ENCODE results near the gene ASCC1.

ASCC1 gene

GRCh38 chr10:72059843-72060822 is 155.9 kb downstream of the ASCC1 start:
- Histone ChIP-seq H4K20me1 (ENCODE audit: insufficient read depth, low read length) (no peaks in the 10 kb centered on the region), H2AFZ (ENCODE audit: low read length) (no peak overlapping the region), H3K9ac (ENCODE audit: low read length) (no peak overlapping the region), H3K36me3 (replicated peaks; ENCODE audit: insufficient read depth, low read length) (no peaks in the 10 kb centered on the region), H3K79me2 (ENCODE audit: low read length) (no peaks in the 10 kb centered on the region), H3K4me1 (ENCODE audit: low read length) (no peaks in the 10 kb centered on the region), H3K4me3 (ENCODE audit: low read length) (no peak overlapping the region), H3K27me3 (replicated peaks; ENCODE audit: insufficient read depth, low read length) (no peaks in the 10 kb centered on the region), H3K27ac (ENCODE audit: low read length) (no peak overlapping the region), H3K9me2 (replicated peaks; ENCODE audit: insufficient read depth, low read length) (no peaks in the 10 kb centered on the region), H3K9me3 (replicated peaks; ENCODE audit: insufficient read depth, low read length) (no peaks in the 10 kb centered on the region), H3K4me2 (ENCODE audit: low read depth, low read length) (no peak overlapping the region), H3F3A (ENCODE audit: insufficient read depth, low read length) (no peaks in the 10 kb centered on the region)
- TF ChIP-seq CTCF (IDR thresholded peaks at IDR 0.05; ENCODE audit: low read length) (no peak), EZH2 (optimal IDR thresholded peaks at IDR 0.05; ENCODE audit: low read depth, low read length) (no peak), EZH2phosphoT487 (IDR thresholded peaks at IDR 0.05; ENCODE audit: low read length) (no peak)
- no peak for DNase-seq

GRCh38 chr10:72058989-72059842 is 156.9 kb downstream of the ASCC1 start:
- no peaks in the 10 kb centered on the region for H3F3A ChIP-seq (ENCODE audit: insufficient read depth, low read length)
- no peaks in the 10 kb centered on the region for H4K20me1 ChIP-seq (ENCODE audit: insufficient read depth, low read length)
- H3K36me3 ChIP-seq (replicated peaks; ENCODE audit: insufficient read depth, low read length), result no peaks in the 10 kb centered on the region
- no peaks in the 10 kb centered on the region for H3K27me3 ChIP-seq (replicated peaks; ENCODE audit: insufficient read depth, low read length)
- no peaks in the 10 kb centered on the region for H3K9me2 ChIP-seq (replicated peaks; ENCODE audit: insufficient read depth, low read length)
- DNase-seq, result no peak
- H3K79me2 ChIP-seq (ENCODE audit: low read length), result no peaks in the 10 kb centered on the region
- H3K9ac ChIP-seq (ENCODE audit: low read length), result no peak overlapping the region
- H3K9me3 ChIP-seq (replicated peaks; ENCODE audit: insufficient read depth, low read length), result no peaks in the 10 kb centered on the region
- H2AFZ ChIP-seq (ENCODE audit: low read length), result no peak overlapping the region
- H3K4me3 ChIP-seq (ENCODE audit: low read length), result no peak overlapping the region
- TF ChIP-seq EZH2phosphoT487 (IDR thresholded peaks at IDR 0.05; ENCODE audit: low read length) (no peak), CTCF (IDR thresholded peaks at IDR 0.05; ENCODE audit: low read length) (no peak), EZH2 (optimal IDR thresholded peaks at IDR 0.05; ENCODE audit: low read depth, low read length) (no peak)
- no peak overlapping the region for H3K4me2 ChIP-seq (ENCODE audit: low read depth, low read length)
- no peak overlapping the region for H3K27ac ChIP-seq (ENCODE audit: low read length)
- no peaks in the 10 kb centered on the region for H3K4me1 ChIP-seq (ENCODE audit: low read length)

- Histone ChIP-seq H3K36me3 (replicated peaks; ENCODE audit: insufficient read depth, low read length) (no peaks in the 10 kb centered on the region), H2AFZ (ENCODE audit: low read length) (no peak overlapping the region), H4K20me1 (ENCODE audit: insufficient read depth, low read length) (no peaks in the 10 kb centered on the region), H3K4me1 (ENCODE audit: low read length) (no peaks in the 10 kb centered on the region), H3K27me3 (replicated peaks; ENCODE audit: insufficient read depth, low read length) (no peaks in the 10 kb centered on the region), H3K79me2 (ENCODE audit: low read length) (no peaks in the 10 kb centered on the region), H3K9me2 (replicated peaks; ENCODE audit: insufficient read depth, low read length) (no peaks in the 10 kb centered on the region), H3K27ac (ENCODE audit: low read length) (no peak overlapping the region), H3K4me2 (ENCODE audit: low read depth, low read length) (no peak overlapping the region), H3K4me3 (ENCODE audit: low read length) (no peak overlapping the region), H3K9me3 (replicated peaks; ENCODE audit: insufficient read depth, low read length) (no peaks in the 10 kb centered on the region), H3K9ac (ENCODE audit: low read length) (no peak overlapping the region), H3F3A (ENCODE audit: insufficient read depth, low read length) (no peaks in the 10 kb centered on the region)
- no peak for DNase-seq
- no peak for TF ChIP-seq EZH2 (optimal IDR thresholded peaks at IDR 0.05; ENCODE audit: low read depth, low read length)
- TF ChIP-seq EZH2phosphoT487 (IDR thresholded peaks at IDR 0.05; ENCODE audit: low read length), result no peak
- no peak for TF ChIP-seq CTCF (IDR thresholded peaks at IDR 0.05; ENCODE audit: low read length)
Measured at GRCh38 chr10:72058347-72058898, 157.7 kb downstream of the ASCC1 start.
